SU-DHL-6 (cell line): ENCODE data around the gene MICOS13.

ENCODE experiments used
- CTCF ChIP-seq: fragments of 200-600 bp; sonication (generic); IDR thresholded peaks from one replicate; pipeline ENCODE4 v1.5.1; 2017; ENCODE audit warnings: antibody characterized with exemption, mild to moderate bottlenecking, low read length, moderate library complexity; ENCODE audit not compliant: insufficient read depth, poor library complexity, severe bottlenecking
- EZH2phosphoT487 ChIP-seq: fragments of 200-600 bp; sonication (generic), shearing (Covaris generic); conservative IDR thresholded peaks from 2 replicates; pipeline ENCODE4 v1.6.1; 2018; ENCODE audit warnings: mild to moderate bottlenecking, antibody characterized with exemption, low read length, moderate library complexity, mixed read lengths

- TF ChIP-seq CTCF (no peak), EZH2phosphoT487 (no peak)
Measured at GRCh38 chr19:5676772-5677105, 3.6 kb downstream of the MICOS13 start.
